ENCODE data around the gene BICRA.
"Not testable (repeated sequence)": the region's sequence is repeated elsewhere in the genome, so short reads cannot be mapped to it uniquely, and the experiment has no call there.

The BICRA gene

GRCh38 chr19:47661611-47662010, 52.7 kb downstream of the BICRA start:
- no peaks in the 10 kb centered on the region for H3K9me3 Mint-ChIP-seq
- no peak for ATAC-seq (replicated peaks; ENCODE audit: extremely low read depth, poor library complexity, severe bottlenecking)
- H3K27me3 Mint-ChIP-seq = no peaks in the 10 kb centered on the region
- no peak for DNase-seq (ENCODE audit: low spot score in 2 of 2)
- H3K4me1 Mint-ChIP-seq = peaks cover 31% of the 10 kb centered on the region
- no peak overlapping the region for H3K27ac Mint-ChIP-seq (ENCODE audit: low read depth)
- H3K4me3 Mint-ChIP-seq = no peak overlapping the region
- peaks cover 6% of the 10 kb centered on the region for H3K36me3 Mint-ChIP-seq (ENCODE audit: insufficient read depth)

GRCh38 chr19:47663435-47663910, 54.5 kb downstream of the BICRA start:
- DNase-seq (ENCODE audit: low spot score in 2 of 2) = no peak
- Mint-ChIP-seq H3K27me3 (no peaks in the 10 kb centered on the region), H3K36me3 (ENCODE audit: insufficient read depth) (peaks cover 6% of the 10 kb centered on the region), H3K4me3 (no peak overlapping the region), H3K4me1 (peaks cover 27% of the 10 kb centered on the region), H3K27ac (ENCODE audit: low read depth) (no peak overlapping the region), H3K9me3 (no peaks in the 10 kb centered on the region)
- no peak for ATAC-seq (replicated peaks; ENCODE audit: extremely low read depth, poor library complexity, severe bottlenecking)

GRCh38 chr19:47663911-47664771, 55.2 kb downstream of the BICRA start:
- no peak overlapping the region for H3K4me3 Mint-ChIP-seq
- no peaks in the 10 kb centered on the region for H3K27me3 Mint-ChIP-seq
- DNase-seq (ENCODE audit: low spot score in 2 of 2) (no peak), ATAC-seq (replicated peaks; ENCODE audit: extremely low read depth, poor library complexity, severe bottlenecking) (no peak)
- H3K4me1 Mint-ChIP-seq = peaks cover 27% of the 10 kb centered on the region
- no peaks in the 10 kb centered on the region for H3K9me3 Mint-ChIP-seq
- H3K36me3 Mint-ChIP-seq (ENCODE audit: insufficient read depth) = peaks cover 6% of the 10 kb centered on the region
- no peak overlapping the region for H3K27ac Mint-ChIP-seq (ENCODE audit: low read depth)

GRCh38 chr19:47668556-47668955, 59.6 kb downstream of the BICRA start:
- DNase-seq (ENCODE audit: low spot score in 2 of 2); H3K27me3 Mint-ChIP-seq; ATAC-seq (replicated peaks; ENCODE audit: extremely low read depth, poor library complexity, severe bottlenecking); H3K4me3 Mint-ChIP-seq; H3K9me3 Mint-ChIP-seq; H3K27ac Mint-ChIP-seq (ENCODE audit: low read depth): not testable (repeated sequence)
- Mint-ChIP-seq H3K4me1 (peaks cover 23% of the 10 kb centered on the region), H3K36me3 (ENCODE audit: insufficient read depth) (peaks cover 11% of the 10 kb centered on the region)

GRCh38 chr19:47670736-47671135, 61.8 kb downstream of the BICRA start:
- ATAC-seq (replicated peaks; ENCODE audit: extremely low read depth, poor library complexity, severe bottlenecking) (no peak), DNase-seq (ENCODE audit: low spot score in 2 of 2) (no peak)
- H3K27ac Mint-ChIP-seq (ENCODE audit: low read depth) = peak overlapping the region; percentile 33
- H3K4me1 Mint-ChIP-seq = peaks cover 18% of the 10 kb centered on the region
- no peak overlapping the region for H3K4me3 Mint-ChIP-seq
- peaks cover 15% of the 10 kb centered on the region for H3K36me3 Mint-ChIP-seq (ENCODE audit: insufficient read depth)
- no peaks in the 10 kb centered on the region for H3K9me3 Mint-ChIP-seq
- no peaks in the 10 kb centered on the region for H3K27me3 Mint-ChIP-seq

GRCh38 chr19:47671499-47671898, 62.6 kb downstream of the BICRA start:
- no peaks in the 10 kb centered on the region for H3K27me3 Mint-ChIP-seq
- no peak for ATAC-seq (replicated peaks; ENCODE audit: extremely low read depth, poor library complexity, severe bottlenecking)
- no peak overlapping the region for H3K4me3 Mint-ChIP-seq
- peak overlapping the region; percentile 33 for H3K27ac Mint-ChIP-seq (ENCODE audit: low read depth)
- H3K4me1 Mint-ChIP-seq = peaks cover 18% of the 10 kb centered on the region
- DNase-seq (ENCODE audit: low spot score in 2 of 2) = no peak
- no peaks in the 10 kb centered on the region for H3K9me3 Mint-ChIP-seq
- H3K36me3 Mint-ChIP-seq (ENCODE audit: insufficient read depth) = peaks cover 14% of the 10 kb centered on the region

GRCh38 chr19:47673426-47673825, 64.5 kb downstream of the BICRA start:
- H3K36me3 Mint-ChIP-seq (ENCODE audit: insufficient read depth) = peaks cover 16% of the 10 kb centered on the region
- no peak for ATAC-seq (replicated peaks; ENCODE audit: extremely low read depth, poor library complexity, severe bottlenecking)
- H3K27me3 Mint-ChIP-seq = no peaks in the 10 kb centered on the region
- no peak overlapping the region for H3K4me3 Mint-ChIP-seq
- DNase-seq (ENCODE audit: low spot score in 2 of 2) = no peak
- no peaks in the 10 kb centered on the region for H3K9me3 Mint-ChIP-seq
- peaks cover 18% of the 10 kb centered on the region for H3K4me1 Mint-ChIP-seq
- H3K27ac Mint-ChIP-seq (ENCODE audit: low read depth) = no peak overlapping the region

DNA sequence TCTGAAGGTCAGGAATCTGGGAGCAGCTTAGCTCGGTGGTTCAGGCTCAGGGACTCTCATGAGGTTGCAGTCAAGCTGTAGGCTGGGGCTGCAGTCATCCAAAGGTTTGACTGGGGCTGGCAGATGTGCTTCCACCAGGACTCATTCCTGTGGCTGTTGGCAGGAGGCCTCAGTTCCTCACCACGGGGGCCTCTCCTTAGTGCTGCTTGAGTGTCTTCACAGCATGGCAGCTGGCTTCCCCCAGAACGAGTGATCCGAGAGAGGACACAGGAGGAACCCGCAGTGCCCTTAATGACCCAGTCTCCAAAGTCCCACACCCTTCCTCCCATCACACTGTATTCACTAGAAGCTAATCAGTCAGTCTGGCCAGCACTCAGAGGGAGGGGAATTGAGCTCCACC, 65.6 kb downstream of the BICRA start:
- Mint-ChIP-seq H3K4me1 (peaks cover 18% of the 10 kb centered on the region), H3K36me3 (ENCODE audit: insufficient read depth) (peaks cover 20% of the 10 kb centered on the region), H3K27ac (ENCODE audit: low read depth) (peak overlapping the region; percentile 7), H3K9me3 (no peaks in the 10 kb centered on the region), H3K27me3 (no peaks in the 10 kb centered on the region), H3K4me3 (no peak overlapping the region)
- ATAC-seq (replicated peaks; ENCODE audit: extremely low read depth, poor library complexity, severe bottlenecking) (no peak), DNase-seq (ENCODE audit: low spot score in 2 of 2) (no peak)

- no peaks in the 10 kb centered on the region for H3K9me3 Mint-ChIP-seq
- no peaks in the 10 kb centered on the region for H3K27me3 Mint-ChIP-seq
- no peak overlapping the region for H3K4me3 Mint-ChIP-seq
- ATAC-seq (replicated peaks; ENCODE audit: extremely low read depth, poor library complexity, severe bottlenecking) = no peak
- DNase-seq (ENCODE audit: low spot score in 2 of 2) = no peak
- peaks cover 14% of the 10 kb centered on the region for H3K4me1 Mint-ChIP-seq
- H3K27ac Mint-ChIP-seq (ENCODE audit: low read depth) = peak overlapping the region; percentile 7
- H3K36me3 Mint-ChIP-seq (ENCODE audit: insufficient read depth) = peaks cover 20% of the 10 kb centered on the region
These were observed 66.3 kb downstream of the BICRA start for GRCh38 chr19:47675271-47675670.

- Mint-ChIP-seq H3K27ac (ENCODE audit: low read depth) (no peak overlapping the region), H3K27me3 (no peaks in the 10 kb centered on the region), H3K4me1 (peaks cover 8% of the 10 kb centered on the region), H3K36me3 (ENCODE audit: insufficient read depth) (peaks cover 18% of the 10 kb centered on the region), H3K9me3 (no peaks in the 10 kb centered on the region), H3K4me3 (no peak overlapping the region)
- ATAC-seq (replicated peaks; ENCODE audit: extremely low read depth, poor library complexity, severe bottlenecking) (no peak), DNase-seq (ENCODE audit: low spot score in 2 of 2) (no peak)
These were observed 66.9 kb downstream of the BICRA start for GRCh38 chr19:47675859-47676258.

DNA sequence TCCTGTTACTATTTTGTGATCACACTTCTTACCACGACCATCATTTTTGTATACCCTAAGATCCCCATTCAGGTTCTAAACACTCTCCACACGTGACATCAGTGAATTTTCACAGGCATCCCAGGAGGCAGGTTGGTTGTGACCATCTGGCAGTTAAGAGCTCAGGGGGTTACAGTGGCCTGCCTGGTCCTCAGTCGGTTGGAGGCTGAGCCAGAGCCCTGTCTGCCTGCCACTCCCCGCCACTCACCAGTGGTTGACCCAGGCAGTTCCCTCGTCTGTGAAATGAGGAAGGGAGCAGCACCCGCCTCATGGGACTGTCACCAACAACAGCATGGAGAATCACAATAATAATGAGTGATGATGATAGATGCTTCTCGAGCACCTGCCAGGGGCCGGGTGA, 67.9 kb downstream of the BICRA start:
- Mint-ChIP-seq H3K27me3 (no peaks in the 10 kb centered on the region), H3K9me3 (no peaks in the 10 kb centered on the region)
- no peak for ATAC-seq (replicated peaks; ENCODE audit: extremely low read depth, poor library complexity, severe bottlenecking)

GRCh38 chr19:47679251-47679900, 70.4 kb downstream of the BICRA start:
- no peak for ATAC-seq (replicated peaks; ENCODE audit: extremely low read depth, poor library complexity, severe bottlenecking)
- H3K27ac Mint-ChIP-seq (ENCODE audit: low read depth) = no peak overlapping the region
- peaks cover 6% of the 10 kb centered on the region for H3K4me1 Mint-ChIP-seq
- peaks cover 17% of the 10 kb centered on the region for H3K36me3 Mint-ChIP-seq (ENCODE audit: insufficient read depth)
- DNase-seq (ENCODE audit: low spot score in 2 of 2) = no peak
- H3K9me3 Mint-ChIP-seq = no peaks in the 10 kb centered on the region
- H3K27me3 Mint-ChIP-seq = no peaks in the 10 kb centered on the region
- H3K4me3 Mint-ChIP-seq = no peak overlapping the region

More for the DNA sequence above, 67.9 kb downstream of the BICRA start:
- H3K36me3 Mint-ChIP-seq (ENCODE audit: insufficient read depth) = peaks cover 19% of the 10 kb centered on the region
- H3K4me3 Mint-ChIP-seq = no peak overlapping the region
- no peak overlapping the region for H3K27ac Mint-ChIP-seq (ENCODE audit: low read depth)
- DNase-seq (ENCODE audit: low spot score in 2 of 2) = no peak
- H3K4me1 Mint-ChIP-seq = no peaks in the 10 kb centered on the region

All from central memory CD8-positive, alpha-beta T cell (primary cell).